A549 treated with CORT108297 at 1 μM for 4 hours (cell line): ENCODE data around the gene PRMT5. TPM values are rescaled to one million over a fixed set of nuclear protein-coding genes. Genes with fewer than 3 reads are reported as not detected.

Source experiments
- total RNA-seq: library from RNA; stranded (reverse); fragments of 200-300 nt; extraction: Qiagen RNA extraction; gene quantifications from 5 replicates; pipeline ENCODE4 v1.2.3, GENCODE V29; 2022

PRMT5 gene
- total RNA-seq = 105 to 136 TPM (median 107 TPM) in 5 replicates

DNA sequence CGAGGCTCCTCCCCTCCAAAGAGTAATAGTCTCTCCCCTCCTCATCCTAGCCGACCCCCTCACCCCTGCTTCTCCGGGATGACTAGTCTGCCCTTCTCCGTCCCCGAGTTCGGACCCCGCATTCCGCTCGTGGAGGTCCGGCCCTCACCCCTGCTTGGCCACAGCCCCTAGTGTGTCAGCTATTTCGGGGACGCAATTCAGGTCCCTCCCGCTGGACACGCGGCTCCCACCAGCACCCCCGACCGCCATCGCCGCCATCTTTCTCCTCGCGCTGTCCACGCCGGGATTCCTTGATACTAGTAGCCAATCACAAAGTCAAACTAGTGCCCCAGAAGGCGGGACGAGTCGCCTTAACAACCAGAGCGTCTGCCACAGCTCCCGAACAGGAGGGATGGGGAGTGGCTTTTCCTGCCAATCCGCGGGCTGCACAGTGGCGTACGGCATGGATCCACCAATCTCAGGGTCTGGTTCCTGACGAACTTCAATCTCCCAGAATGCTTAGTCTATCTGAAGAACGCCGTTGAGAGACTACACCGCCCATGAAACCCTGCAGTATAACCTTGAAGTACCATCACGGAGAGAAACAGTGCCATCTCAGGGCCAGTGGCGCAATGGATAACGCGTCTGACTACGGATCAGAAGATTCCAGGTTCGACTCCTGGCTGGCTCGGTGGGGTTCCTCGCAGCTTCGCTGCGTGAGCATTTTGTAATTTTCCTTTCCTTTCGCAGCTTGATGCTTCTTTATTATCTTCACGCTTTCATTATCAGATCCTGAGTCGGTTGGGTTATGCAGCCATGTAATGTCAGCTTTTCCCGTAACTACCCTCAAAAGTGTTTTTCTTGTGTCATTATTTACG, at the start of gene PRMT5:
PRMT5 (minus strand) TSS at position 273 of the 857 bp plus-strand sequence; CDS start at position 258, 15 bp downstream.

DNA sequence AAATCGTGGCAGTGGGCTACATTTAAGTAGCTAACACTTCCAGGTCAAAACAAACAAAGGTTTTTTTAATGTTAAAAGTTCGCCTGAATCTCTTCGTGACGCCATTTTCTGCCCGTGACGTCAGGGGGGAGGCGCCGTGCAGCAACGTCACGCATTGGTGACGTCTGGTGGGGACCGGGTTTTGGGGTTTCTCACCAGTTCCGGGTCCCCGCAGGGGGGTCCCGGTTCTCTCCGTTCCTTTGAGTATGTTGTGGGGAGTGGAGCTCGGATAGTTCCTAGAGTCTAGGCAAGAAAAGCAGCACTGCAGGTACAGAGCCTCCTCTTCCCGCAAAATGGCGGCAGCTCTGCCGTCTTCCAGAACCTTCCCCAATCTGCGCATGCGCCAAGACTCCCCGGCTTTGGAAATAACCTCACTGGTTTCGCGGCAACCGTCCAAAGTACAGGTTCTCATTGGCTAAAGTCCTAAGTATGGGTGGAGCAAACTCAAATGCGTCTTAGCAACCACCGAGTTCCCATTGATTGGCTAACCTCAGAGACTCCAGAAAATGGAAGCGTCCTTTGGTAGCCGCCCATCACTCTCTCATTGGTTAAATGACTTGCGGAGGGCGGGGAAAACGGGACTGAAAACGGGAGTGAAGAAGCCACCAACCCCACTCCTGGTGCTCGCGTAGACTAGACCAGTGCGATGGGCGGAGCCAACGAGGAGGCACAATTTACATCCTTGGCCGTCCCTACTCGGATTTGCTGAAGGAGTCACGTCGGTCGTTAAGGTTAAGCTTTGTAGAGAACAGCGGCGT, 10.2 kb downstream of the PRMT5 start, which contains the start of gene RBM23:
RBM23 (minus strand) TSS at position 346 of the 797 bp plus-strand sequence.

DNA sequence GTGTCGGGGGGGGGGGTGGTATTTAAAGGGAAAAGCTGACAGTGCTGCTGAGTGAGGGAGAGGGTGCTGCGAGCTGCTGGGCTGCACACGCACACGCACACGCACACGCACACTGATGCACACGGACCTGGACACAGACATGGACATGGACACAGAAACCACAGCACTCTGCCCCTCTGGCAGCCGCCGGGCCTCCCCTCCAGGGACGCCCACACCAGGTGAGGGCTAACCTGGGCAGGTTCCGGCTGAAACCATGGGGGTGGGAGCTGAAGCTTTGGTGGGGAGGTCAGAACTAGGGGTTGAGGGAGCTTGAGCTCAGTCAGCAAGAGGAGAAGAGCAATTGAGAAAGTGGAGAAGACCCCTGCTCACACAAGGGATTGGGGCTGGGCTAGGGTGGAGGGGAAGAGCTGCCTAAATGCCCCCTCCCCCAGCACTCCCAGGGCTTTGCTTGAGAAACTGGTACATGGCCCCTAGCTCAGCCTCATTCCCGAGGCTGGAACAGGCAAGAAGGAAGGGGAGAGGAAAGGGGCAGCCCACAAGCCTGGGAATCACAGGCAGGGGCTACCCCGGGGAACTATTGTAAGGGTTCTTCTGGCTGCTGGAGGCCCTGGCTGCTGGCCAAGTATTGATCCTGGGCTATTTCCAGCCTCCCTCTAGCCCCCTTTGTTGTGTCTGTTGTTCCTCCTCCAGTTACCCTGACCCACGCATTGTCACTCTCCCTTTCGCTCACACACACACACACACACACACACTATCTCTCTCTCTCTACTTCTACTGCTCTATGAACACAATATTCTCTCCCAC, 45.8 kb downstream of the PRMT5 start, which contains the start of gene REM2:
REM2 (plus strand) TSS at position 50 of the 804 bp plus-strand sequence; CDS start at position 116, 66 bp downstream.

DNA sequence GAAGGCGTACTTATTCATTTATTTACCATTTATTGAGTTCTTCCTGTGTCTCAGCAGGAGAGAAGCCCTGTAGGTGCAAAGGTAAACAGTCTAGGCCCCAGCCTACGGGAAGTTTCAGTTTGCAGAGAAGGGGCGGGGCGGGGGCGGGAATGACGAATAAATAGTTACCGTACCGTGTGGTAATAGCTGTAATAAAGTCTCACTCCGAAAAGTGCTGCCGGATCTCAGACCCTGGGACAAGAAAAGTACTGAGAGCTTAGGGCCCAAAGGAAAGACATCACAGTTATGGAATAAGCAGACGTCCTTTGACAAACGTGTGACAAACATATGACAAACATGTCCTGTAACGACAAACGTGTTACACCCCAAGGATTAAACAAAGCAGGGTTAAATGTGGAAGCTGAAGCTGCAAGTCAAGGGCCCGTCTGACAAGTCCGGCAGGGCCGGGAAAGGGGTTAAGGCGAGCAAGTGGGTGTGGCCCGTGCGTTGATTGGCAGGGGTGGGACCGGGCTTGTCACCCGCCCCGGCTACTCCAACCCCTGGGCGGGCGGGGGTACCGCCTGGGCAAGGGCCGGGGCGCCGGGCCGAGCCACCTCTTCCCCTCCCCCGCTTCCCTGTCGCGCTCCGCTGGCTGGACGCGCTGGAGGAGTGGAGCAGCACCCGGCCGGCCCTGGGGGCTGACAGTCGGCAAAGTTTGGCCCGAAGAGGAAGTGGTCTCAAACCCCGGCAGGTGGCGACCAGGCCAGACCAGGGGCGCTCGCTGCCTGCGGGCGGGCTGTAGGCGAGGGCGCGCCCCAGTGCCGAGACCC, 57.7 kb downstream of the PRMT5 start, which contains the start of gene LRP10:
LRP10 (plus strand) TSS at position 517 of the 809 bp plus-strand sequence. CDS start 564 bp downstream, outside the sequence.

Other genes with a start within 250 kb of the PRMT5 start
- gene OXA1L, start 162.7 kb downstream of the PRMT5 start, total RNA-seq = 146 to 171 TPM (median 165 TPM) in 5 replicates
- gene SLC7A7, start 113.9 kb downstream of the PRMT5 start, total RNA-seq = 12.6 to 19.5 TPM (median 15.3 TPM) in 5 replicates
- gene MRPL52, start 99.5 kb downstream of the PRMT5 start, total RNA-seq = 125 to 231 TPM (median 198 TPM) in 5 replicates
- 0.51 to 0.69 TPM (median 0.68 TPM) in 5 replicates for gene MMP14, start 92.8 kb downstream of the PRMT5 start, total RNA-seq
- gene LRP10, start 57.6 kb downstream of the PRMT5 start, total RNA-seq = 58.5 to 90.1 TPM (median 82.3 TPM) in 5 replicates
- 0.30 to 0.50 TPM (median 0.44 TPM) in 5 replicates for gene REM2, start 46.2 kb downstream of the PRMT5 start, total RNA-seq
- gene RBM23, start 10.2 kb downstream of the PRMT5 start, total RNA-seq = 62.1 to 70.9 TPM (median 63.9 TPM) in 5 replicates
- 33.3 to 40.0 TPM (median 36.3 TPM) in 5 replicates for gene HAUS4, start 27.7 kb upstream of the PRMT5 start, total RNA-seq
- gene AJUBA, start 53.2 kb upstream of the PRMT5 start, total RNA-seq = 35.7 to 49.4 TPM (median 39.5 TPM) in 5 replicates
- 2.9 to 3.8 TPM (median 3.7 TPM) in 5 replicates for gene C14orf93, start 80.8 kb upstream of the PRMT5 start, total RNA-seq
- 293 to 335 TPM (median 321 TPM) in 5 replicates for gene PSMB5, start 105.5 kb upstream of the PRMT5 start, total RNA-seq
- gene PSMB11, start 112.8 kb upstream of the PRMT5 start, total RNA-seq = not detected in 5 replicates
- gene CDH24, start 128.1 kb upstream of the PRMT5 start, total RNA-seq = 3.0 to 5.9 TPM (median 5.2 TPM) in 5 replicates
- gene ACIN1, start 165.8 kb upstream of the PRMT5 start, total RNA-seq = 98.4 to 109 TPM (median 104 TPM) in 5 replicates
- 85.2 to 110 TPM (median 105 TPM) in 5 replicates for gene C14orf119, start 166.1 kb upstream of the PRMT5 start, total RNA-seq
- not detected in 5 replicates for gene CIROP, start 175.6 kb upstream of the PRMT5 start, total RNA-seq
- gene CEBPE, start 189.9 kb upstream of the PRMT5 start, total RNA-seq = not detected in 5 replicates